ENCODE measurements around the gene ZNF773.
"Not testable (repeated sequence)": the region's sequence is repeated elsewhere in the genome, so short reads cannot be mapped to it uniquely, and the experiment has no call there.

Gene ZNF773

DNA sequence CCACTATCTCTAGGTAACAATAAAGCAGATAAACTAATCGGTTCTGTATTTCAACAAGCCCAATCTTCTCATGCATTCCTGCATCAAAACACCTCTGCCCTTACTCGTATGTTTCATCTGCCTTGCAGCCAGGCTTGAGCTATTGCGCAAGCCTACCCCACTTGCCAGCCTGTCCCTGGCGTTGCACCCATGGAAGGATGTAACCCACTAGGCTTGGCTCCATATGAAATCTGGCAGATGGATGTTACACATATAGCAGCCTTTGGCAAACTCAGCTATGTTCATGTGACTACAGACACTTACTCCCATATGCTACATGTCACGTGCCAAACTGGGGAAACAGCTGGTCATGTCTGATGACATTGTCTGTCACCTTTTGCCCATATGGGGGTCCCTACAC, 15.5 kb downstream of the ZNF773 start:
- WGBS (ENCODE audit: insufficient coverage) = 98% methylated on average over 5 of the region's 5 CpGs
- H3K4me3 ChIP-seq (ENCODE audit: control insufficient read depth in 1 of 7, extremely low read depth in 1 of 7, insufficient read depth in 4 of 7, low read depth in 2 of 7, low read length in 6 of 7) = no peak overlapping the region
- H3K4me1 ChIP-seq (ENCODE audit: control extremely low read depth in 1 of 4, control insufficient read depth in 4 of 4, insufficient read depth in 4 of 4, low read length in 3 of 4) = no peaks in the 10 kb centered on the region
- H3K27ac ChIP-seq (ENCODE audit: insufficient read depth in 1 of 2, low read depth in 1 of 2, low read length in 2 of 2, poor library complexity in 1 of 2, severe bottlenecking in 2 of 2) = no peak overlapping the region
- ChIA-PET CTCF (no interaction called here), POLR2A (no interaction called here)
- no peak for DNase-seq
- peaks cover 9 to 70% (median 33%) of the 10 kb centered on the region in 5 experiments for H3K9me3 ChIP-seq (ENCODE audit: control extremely low read depth in 1 of 5, control insufficient read depth in 4 of 5, insufficient read depth in 2 of 5, low read depth in 1 of 5, low read length in 4 of 5)
- peaks cover 6 to 54% (median 14%) of the 10 kb centered on the region in 4 experiments for H3K36me3 ChIP-seq (ENCODE audit: control insufficient read depth in 4 of 4, insufficient read depth in 4 of 4, low read length in 3 of 4)
- no peaks in the 10 kb centered on the region for H3K27me3 ChIP-seq (replicated peaks in 2 of 5; ENCODE audit: control insufficient read depth in 4 of 5, insufficient read depth in 5 of 5, low read length in 4 of 5)

- Histone ChIP-seq H3K9me3 (ENCODE audit: control extremely low read depth in 1 of 5, control insufficient read depth in 4 of 5, insufficient read depth in 2 of 5, low read depth in 1 of 5, low read length in 4 of 5) (peaks cover 9 to 60% (median 26%) of the 10 kb centered on the region in 5 experiments), H3K36me3 (ENCODE audit: control insufficient read depth in 4 of 4, insufficient read depth in 4 of 4, low read length in 3 of 4) (peaks cover 6 to 52% (median 14%) of the 10 kb centered on the region in 4 experiments)
- POLR2A ChIA-PET; H3K27ac ChIP-seq (ENCODE audit: insufficient read depth in 1 of 2, low read depth in 1 of 2, low read length in 2 of 2, poor library complexity in 1 of 2, severe bottlenecking in 2 of 2); H3K4me1 ChIP-seq (ENCODE audit: control extremely low read depth in 1 of 4, control insufficient read depth in 4 of 4, insufficient read depth in 4 of 4, low read length in 3 of 4); CTCF ChIA-PET; H3K27me3 ChIP-seq (replicated peaks in 2 of 5; ENCODE audit: control insufficient read depth in 4 of 5, insufficient read depth in 5 of 5, low read length in 4 of 5); H3K4me3 ChIP-seq (ENCODE audit: control insufficient read depth in 1 of 7, extremely low read depth in 1 of 7, insufficient read depth in 4 of 7, low read depth in 2 of 7, low read length in 6 of 7): not testable (repeated sequence)
- DNase-seq = peak in 1 of 3 donors; percentile 12
- 95% methylated on average over 3 of the region's 4 CpGs for WGBS (ENCODE audit: insufficient coverage)
Measured at GRCh38 chr19:57518021-57518420, 18.3 kb downstream of the ZNF773 start.

DNA sequence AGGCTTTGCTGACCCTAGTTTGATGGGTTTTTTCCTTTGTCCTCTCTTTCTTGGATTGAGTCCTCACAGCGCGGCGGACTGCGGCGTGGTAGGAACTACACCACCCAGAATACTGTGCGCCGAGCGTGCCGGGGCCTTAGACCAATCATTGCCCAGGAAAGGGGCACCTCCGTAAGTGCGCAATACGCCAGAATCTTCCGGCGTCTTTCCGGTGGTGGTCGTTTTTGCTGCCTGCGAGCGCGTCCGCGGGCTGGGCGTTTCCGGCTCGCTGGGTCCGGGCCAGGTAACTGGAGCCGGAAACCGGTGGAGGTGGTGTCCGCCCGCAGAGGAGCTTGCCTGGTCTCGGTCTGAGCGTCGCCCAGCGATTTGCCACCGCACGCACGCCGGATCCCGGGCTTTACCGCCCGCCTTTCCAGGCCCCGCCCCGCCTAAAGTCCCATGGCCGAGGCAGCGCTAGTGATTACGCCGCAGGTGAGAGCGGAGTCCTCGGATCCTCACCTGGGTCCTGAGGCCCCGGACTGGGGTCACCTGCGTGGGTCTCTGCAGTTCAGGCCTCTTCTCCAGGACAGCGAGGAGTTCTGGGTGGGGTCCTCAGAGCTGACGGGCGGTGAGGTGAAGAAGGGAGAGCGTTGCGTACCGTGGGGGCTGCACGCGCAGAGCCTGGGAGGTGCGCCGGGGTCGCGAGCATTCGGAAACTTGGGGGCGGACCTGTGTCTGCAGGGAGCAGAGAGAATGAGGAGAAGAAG, 27.6 kb downstream of the ZNF773 start, which contains the start of gene ZNF549:
TSS of gene ZNF549 (plus strand) at position 221 of the 746 bp plus-strand sequence. CDS start at position 439, 218 bp downstream.
- peaks cover 2 to 15% (median 11%) of the 10 kb centered on the region in 4 experiments for H3K4me1 ChIP-seq (ENCODE audit: control extremely low read depth in 1 of 4, control insufficient read depth in 4 of 4, insufficient read depth in 4 of 4, low read length in 3 of 4)
- H3K4me3 ChIP-seq (ENCODE audit: control insufficient read depth in 1 of 7, extremely low read depth in 1 of 7, insufficient read depth in 4 of 7, low read depth in 2 of 7, low read length in 6 of 7) = peak within 1 kb of the TSS; percentile 83 to 97 (median 93)
- WGBS (ENCODE audit: insufficient coverage) = under 1% methylated on average over 53 of the region's 64 CpGs
- ChIA-PET POLR2A (no interaction called here), CTCF (no interaction called here)
- H3K27me3 ChIP-seq (replicated peaks in 2 of 5; ENCODE audit: control insufficient read depth in 4 of 5, insufficient read depth in 5 of 5, low read length in 4 of 5) = no peaks in the 10 kb centered on the region
- peak; percentile 94 to 97 (median 97) for DNase-seq
- peak within 1 kb of the TSS; percentile 61 to 83 for H3K27ac ChIP-seq (ENCODE audit: insufficient read depth in 1 of 2, low read depth in 1 of 2, low read length in 2 of 2, poor library complexity in 1 of 2, severe bottlenecking in 2 of 2)
- H3K36me3 ChIP-seq (ENCODE audit: control insufficient read depth in 4 of 4, insufficient read depth in 4 of 4, low read length in 3 of 4) = peaks cover 10 to 20% (median 13%) of the 10 kb centered on the region in 4 experiments
- peaks cover 6 to 27% (median 13%) of the 10 kb centered on the region in 5 experiments for H3K9me3 ChIP-seq (ENCODE audit: control extremely low read depth in 1 of 5, control insufficient read depth in 4 of 5, insufficient read depth in 2 of 5, low read depth in 1 of 5, low read length in 4 of 5)

DNA sequence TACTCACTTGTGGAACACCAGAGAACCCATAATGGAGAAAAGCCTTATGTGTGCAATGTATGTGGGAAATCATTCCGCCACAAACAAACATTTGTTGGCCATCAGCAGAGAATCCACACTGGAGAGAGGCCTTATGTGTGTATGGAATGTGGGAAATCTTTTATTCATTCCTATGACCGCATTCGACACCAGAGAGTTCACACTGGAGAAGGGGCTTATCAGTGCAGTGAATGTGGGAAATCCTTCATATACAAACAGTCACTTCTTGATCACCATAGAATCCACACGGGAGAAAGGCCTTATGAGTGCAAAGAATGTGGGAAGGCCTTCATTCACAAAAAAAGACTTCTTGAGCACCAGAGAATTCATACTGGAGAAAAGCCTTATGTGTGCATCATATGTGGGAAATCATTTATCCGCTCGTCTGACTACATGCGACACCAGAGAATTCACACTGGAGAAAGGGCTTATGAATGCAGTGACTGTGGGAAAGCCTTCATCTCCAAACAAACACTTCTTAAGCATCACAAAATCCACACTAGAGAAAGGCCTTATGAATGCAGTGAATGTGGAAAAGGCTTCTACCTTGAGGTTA, 38.3 kb downstream of the ZNF773 start:
- WGBS (ENCODE audit: insufficient coverage) = 100% methylated on average over 3 of the region's 7 CpGs
- Histone ChIP-seq H3K27ac (ENCODE audit: insufficient read depth in 1 of 2, low read depth in 1 of 2, low read length in 2 of 2, poor library complexity in 1 of 2, severe bottlenecking in 2 of 2) (no peak overlapping the region), H3K27me3 (replicated peaks in 2 of 5; ENCODE audit: control insufficient read depth in 4 of 5, insufficient read depth in 5 of 5, low read length in 4 of 5) (no peaks in the 10 kb centered on the region), H3K9me3 (ENCODE audit: control extremely low read depth in 1 of 5, control insufficient read depth in 4 of 5, insufficient read depth in 2 of 5, low read depth in 1 of 5, low read length in 4 of 5) (peaks cover 21 to 93% (median 68%) of the 10 kb centered on the region in 5 experiments), H3K4me1 (ENCODE audit: control extremely low read depth in 1 of 4, control insufficient read depth in 4 of 4, insufficient read depth in 4 of 4, low read length in 3 of 4) (no peaks in the 10 kb centered on the region), H3K4me3 (ENCODE audit: control insufficient read depth in 1 of 7, extremely low read depth in 1 of 7, insufficient read depth in 4 of 7, low read depth in 2 of 7, low read length in 6 of 7) (peak overlapping the region in 1 of 7 experiments; percentile 16), H3K36me3 (ENCODE audit: control insufficient read depth in 4 of 4, insufficient read depth in 4 of 4, low read length in 3 of 4) (peaks cover 56 to 100% (median 72%) of the 10 kb centered on the region in 4 experiments)
- ChIA-PET CTCF (no interaction called here), POLR2A (no interaction called here)
- peak in 1 of 3 donors; percentile 11 for DNase-seq

- POLR2A ChIA-PET = no interaction called here
- H3K4me1 ChIP-seq (ENCODE audit: control extremely low read depth in 1 of 4, control insufficient read depth in 4 of 4, insufficient read depth in 4 of 4, low read length in 3 of 4) = no peaks in the 10 kb centered on the region
- H3K36me3 ChIP-seq (ENCODE audit: control insufficient read depth in 4 of 4, insufficient read depth in 4 of 4, low read length in 3 of 4) = peaks cover 65 to 100% (median 84%) of the 10 kb centered on the region in 4 experiments
- H3K27ac ChIP-seq (ENCODE audit: insufficient read depth in 1 of 2, low read depth in 1 of 2, low read length in 2 of 2, poor library complexity in 1 of 2, severe bottlenecking in 2 of 2) = no peak overlapping the region
- peaks cover 23 to 97% (median 69%) of the 10 kb centered on the region in 5 experiments for H3K9me3 ChIP-seq (ENCODE audit: control extremely low read depth in 1 of 5, control insufficient read depth in 4 of 5, insufficient read depth in 2 of 5, low read depth in 1 of 5, low read length in 4 of 5)
- peak overlapping the region in 2 of 7 experiments; percentile 9 to 34 for H3K4me3 ChIP-seq (ENCODE audit: control insufficient read depth in 1 of 7, extremely low read depth in 1 of 7, insufficient read depth in 4 of 7, low read depth in 2 of 7, low read length in 6 of 7)
- DNase-seq = no peak
- CTCF ChIA-PET = no interaction called here
- no peaks in the 10 kb centered on the region for H3K27me3 ChIP-seq (replicated peaks in 2 of 5; ENCODE audit: control insufficient read depth in 4 of 5, insufficient read depth in 5 of 5, low read length in 4 of 5)
- 100% methylated on average over 1 of the region's 1 CpG for WGBS (ENCODE audit: insufficient coverage)
Measured at GRCh38 chr19:57546513-57546912, 46.8 kb downstream of the ZNF773 start.

DNA sequence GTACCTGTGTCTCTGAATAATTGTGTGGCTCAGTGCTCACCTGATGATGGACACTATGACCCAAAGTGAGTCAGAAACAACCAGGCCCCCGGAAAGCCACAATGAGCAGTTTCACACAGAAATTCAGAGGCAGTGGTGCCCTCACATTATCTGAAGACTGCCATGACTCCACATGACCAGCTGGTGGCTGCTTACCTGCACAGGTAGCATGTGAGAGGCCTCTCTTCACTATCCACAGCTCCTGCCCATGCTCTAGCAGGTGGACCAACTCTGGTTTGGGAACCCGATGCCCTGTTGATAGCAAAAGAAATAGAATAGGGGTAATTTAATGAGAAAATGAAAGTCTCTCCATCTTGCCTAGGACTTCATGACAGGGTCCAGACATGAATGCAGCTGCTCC, 52.7 kb downstream of the ZNF773 start:
- ChIA-PET CTCF (no interaction called here), POLR2A (no interaction called here)
- 92% methylated on average over 1 of the region's 2 CpGs for WGBS (ENCODE audit: insufficient coverage)
- peak overlapping the region in 1 of 7 experiments; percentile 50 for H3K4me3 ChIP-seq (ENCODE audit: control insufficient read depth in 1 of 7, extremely low read depth in 1 of 7, insufficient read depth in 4 of 7, low read depth in 2 of 7, low read length in 6 of 7)
- peaks cover 60 to 97% (median 85%) of the 10 kb centered on the region in 4 experiments for H3K36me3 ChIP-seq (ENCODE audit: control insufficient read depth in 4 of 4, insufficient read depth in 4 of 4, low read length in 3 of 4)
- peaks cover 10 to 86% (median 67%) of the 10 kb centered on the region in 5 experiments for H3K9me3 ChIP-seq (ENCODE audit: control extremely low read depth in 1 of 5, control insufficient read depth in 4 of 5, insufficient read depth in 2 of 5, low read depth in 1 of 5, low read length in 4 of 5)
- H3K27ac ChIP-seq (ENCODE audit: insufficient read depth in 1 of 2, low read depth in 1 of 2, low read length in 2 of 2, poor library complexity in 1 of 2, severe bottlenecking in 2 of 2) = no peak overlapping the region
- DNase-seq = no peak
- no peaks in the 10 kb centered on the region for H3K27me3 ChIP-seq (replicated peaks in 2 of 5; ENCODE audit: control insufficient read depth in 4 of 5, insufficient read depth in 5 of 5, low read length in 4 of 5)
- no peaks in the 10 kb centered on the region for H3K4me1 ChIP-seq (ENCODE audit: control extremely low read depth in 1 of 4, control insufficient read depth in 4 of 4, insufficient read depth in 4 of 4, low read length in 3 of 4)

- WGBS (ENCODE audit: insufficient coverage) = 100% methylated on average over 2 of the region's 5 CpGs
- Histone ChIP-seq H3K9me3 (ENCODE audit: control extremely low read depth in 1 of 5, control insufficient read depth in 4 of 5, insufficient read depth in 2 of 5, low read depth in 1 of 5, low read length in 4 of 5) (peaks cover 7 to 45% (median 34%) of the 10 kb centered on the region in 5 experiments), H3K36me3 (ENCODE audit: control insufficient read depth in 4 of 4, insufficient read depth in 4 of 4, low read length in 3 of 4) (peaks cover 29 to 45% (median 41%) of the 10 kb centered on the region in 4 experiments), H3K27ac (ENCODE audit: insufficient read depth in 1 of 2, low read depth in 1 of 2, low read length in 2 of 2, poor library complexity in 1 of 2, severe bottlenecking in 2 of 2) (no peak overlapping the region), H3K27me3 (replicated peaks in 2 of 5; ENCODE audit: control insufficient read depth in 4 of 5, insufficient read depth in 5 of 5, low read length in 4 of 5) (no peaks in the 10 kb centered on the region), H3K4me3 (ENCODE audit: control insufficient read depth in 1 of 7, extremely low read depth in 1 of 7, insufficient read depth in 4 of 7, low read depth in 2 of 7, low read length in 6 of 7) (peak overlapping the region in 1 of 7 experiments; percentile 2), H3K4me1 (ENCODE audit: control extremely low read depth in 1 of 4, control insufficient read depth in 4 of 4, insufficient read depth in 4 of 4, low read length in 3 of 4) (peaks cover 4 to 22% (median 15%) of the 10 kb centered on the region in 4 experiments)
- ChIA-PET POLR2A (interaction anchor here (0.8 kb wide), 1 partner anchor 70 kb away, joined by 3 read pairs; the partner anchor contains the start of gene ZNF419), CTCF (interaction anchor here (0.9 kb wide), 1 partner anchor 21 kb away, joined by 3 read pairs; the partner anchor contains the start of gene ZNF416)
- no peak for DNase-seq
Measured at GRCh38 chr19:57557659-57558058, 57.9 kb downstream of the ZNF773 start.

Measured in common myeloid progenitor, CD34-positive (primary cell).